ENCODE measurements around the gene MDFIC. TPM values are rescaled to one million over a fixed set of nuclear protein-coding genes. Genes with fewer than 3 reads are reported as not detected.

MDFIC gene
- total RNA-seq, 1 donor from 2014 or later = 12.9 TPM

DNA sequence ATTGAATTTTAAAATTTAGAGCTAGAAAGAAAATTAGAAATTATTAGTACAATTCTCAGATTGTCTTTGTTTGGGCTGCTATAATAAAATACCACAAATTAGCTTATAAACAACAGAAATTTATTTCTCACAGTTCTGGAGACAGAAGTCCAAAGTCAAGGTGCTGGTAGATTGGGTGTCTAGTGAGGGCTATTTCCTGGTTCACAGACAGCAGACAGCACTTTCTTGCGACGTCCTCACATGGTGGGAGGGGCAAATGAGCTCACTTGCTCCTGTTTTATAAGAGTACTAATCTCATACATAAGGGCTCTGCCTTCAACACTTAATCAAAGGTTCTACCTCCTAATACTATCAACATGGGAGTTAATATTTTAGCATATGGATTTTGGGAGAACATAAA lies 134.1 kb downstream of the MDFIC start:
- no peak for ATAC-seq (ENCODE audit: poor library complexity)
- DNase-seq = no peak
- intact Hi-C loops (cut with DNase I) = no loop called here

DNA sequence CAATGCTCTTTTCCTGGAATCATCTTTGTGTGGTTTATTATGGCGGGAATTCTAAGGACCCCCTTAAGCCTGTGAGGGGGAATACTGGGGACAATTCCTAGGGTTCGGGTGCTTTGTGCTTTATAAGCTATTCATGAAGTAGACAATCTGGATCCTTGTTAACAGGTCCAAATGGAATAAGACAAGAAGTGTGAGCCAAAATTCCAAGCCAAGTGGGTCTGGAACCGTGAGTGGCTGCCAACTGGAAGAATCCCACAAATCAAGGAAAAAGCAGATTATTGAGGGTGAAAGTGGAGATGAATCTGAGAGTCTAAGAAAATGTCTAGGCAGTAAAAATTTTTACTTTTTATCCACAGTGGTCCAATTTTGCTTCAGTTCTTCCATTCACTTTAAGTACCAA lies 136.8 kb downstream of the MDFIC start:
- DNase-seq = no peak
- intact Hi-C loops (cut with DNase I) = no loop called here
- peak; percentile 29 for ATAC-seq (ENCODE audit: poor library complexity)

- ATAC-seq (ENCODE audit: poor library complexity) (peak; percentile 31), DNase-seq (no peak)
- intact Hi-C loops (cut with DNase I) = no loop called here
Measured at GRCh38 chr7:115059321-115059720, 137.4 kb downstream of the MDFIC start.

- DNase-seq (no peak), ATAC-seq (ENCODE audit: poor library complexity) (peak; percentile 57)
- intact Hi-C loops (cut with DNase I) = no loop called here
Measured at GRCh38 chr7:115060095-115060870, 138.4 kb downstream of the MDFIC start.

DNA sequence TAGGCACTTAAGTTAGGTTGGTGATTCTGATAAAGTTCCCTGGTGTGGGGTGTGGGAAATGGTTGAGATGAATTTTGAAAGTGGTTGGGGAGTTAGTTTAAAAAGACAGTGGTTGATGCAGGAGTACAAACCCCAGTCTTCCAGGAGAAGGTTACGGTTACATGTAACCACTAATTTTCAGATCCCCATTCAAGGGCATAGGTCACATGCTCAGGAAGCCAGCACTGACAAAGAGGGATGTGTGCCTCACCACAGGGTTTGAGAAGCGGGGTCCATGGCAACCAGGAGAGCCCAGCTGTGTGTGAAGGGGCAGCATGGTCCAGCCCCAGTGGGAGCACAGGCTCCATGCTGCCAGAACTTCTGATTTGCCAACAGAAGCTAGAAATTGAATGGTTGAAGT lies 144.2 kb downstream of the MDFIC start:
- DNase-seq = peak; percentile 42
- intact Hi-C loops (cut with DNase I) = no loop called here
- ATAC-seq (ENCODE audit: poor library complexity) = no peak

DNA sequence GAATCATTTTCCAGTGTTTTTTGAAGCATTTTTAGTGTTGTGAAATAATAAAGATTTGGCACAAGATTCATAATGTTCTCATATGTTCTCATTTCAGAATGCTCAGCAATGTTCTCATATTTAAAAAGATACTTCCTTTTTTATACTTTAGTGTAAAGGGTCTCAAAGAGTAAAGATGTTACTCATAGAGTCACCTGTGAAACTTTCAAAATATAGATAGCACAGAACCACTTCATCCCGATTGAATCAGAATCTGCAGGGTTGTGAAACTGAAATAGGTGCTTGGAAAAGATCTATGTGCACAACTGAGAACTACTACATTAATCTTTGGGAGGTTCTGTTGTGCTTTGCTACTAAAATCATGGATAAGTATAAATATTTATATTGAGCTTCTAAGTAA lies 144.7 kb downstream of the MDFIC start:
- intact Hi-C loops (cut with DNase I) = no loop called here
- DNase-seq = no peak
- ATAC-seq (ENCODE audit: poor library complexity) = no peak

GRCh38 chr7:115068220-115068619 lies 146.3 kb downstream of the MDFIC start:
- DNase-seq (no peak), ATAC-seq (ENCODE audit: poor library complexity) (no peak)
- intact Hi-C loops (cut with DNase I) = no loop called here

All from Right ventricle myocardium superior (tissue), 1 donor.